Transverse colon (tissue), 4 donors: Measurements from ENCODE around the gene MED17. TPM values are rescaled to one million over a fixed set of nuclear protein-coding genes. Genes with fewer than 3 reads are reported as not detected.
A peak's percentile ranks its signal among the peaks of the same experiment; 100 is the strongest.

Experiments used
- DNase-seq: peaks from one replicate; pipeline ENCODE4 v3.0.0-alpha.2; 2019
- H3K27ac ChIP-seq, 4 donors: fragments of 200-600 bp; sonication (generic); 2 replicates each; pipeline ENCODE4 v1.5.1; 2016 to 2018; ENCODE audit warnings: inconsistent platforms in 4 of 4
- H3K27me3 ChIP-seq: fragments of 200-600 bp; sonication (generic); 2 replicates; pipeline ENCODE4 v1.5.1; 2017; ENCODE audit warnings: inconsistent platforms
- H3K36me3 ChIP-seq, 4 donors: fragments of 200-600 bp; sonication (generic); 2 replicates each; pipeline ENCODE4 v1.5.1; 2017 to 2019; ENCODE audit warnings: inconsistent platforms in 4 of 4
- H3K4me1 ChIP-seq, 4 donors: fragments of 200-600 bp; sonication (generic); 2 replicates each; pipeline ENCODE4 v1.5.1; 2017 to 2020; ENCODE audit warnings: inconsistent platforms in 4 of 4
- H3K4me3 ChIP-seq, 4 donors: fragments of 200-600 bp; sonication (generic); 1 replicate in 1 of 4; 2 replicates in 3 of 4; pipeline versions ENCODE4 v1.5.1 to v1.6.1; 2017 to 2019; ENCODE audit warnings: inconsistent platforms in 4 of 4
- H3K9me3 ChIP-seq, 2 donors: fragments of 200-600 bp; sonication (generic); 2 replicates each; pipeline ENCODE4 v1.5.1; 2017 to 2019; ENCODE audit warnings: inconsistent platforms in 2 of 2
- EP300 ChIP-seq: sonication (generic); formaldehyde crosslinking; IDR thresholded peaks from one replicate; pipeline ENCODE4 v1.6.1; 2017; ENCODE audit warnings: antibody characterized with exemption, low read depth
- POLR2A ChIP-seq: fragments of 450-650 bp; IDR thresholded peaks from one replicate; pipeline ENCODE4 v1.6.1; 2016; ENCODE audit warnings: antibody characterized with exemption, mild to moderate bottlenecking, moderate library complexity
- POLR2AphosphoS5 ChIP-seq, 3 donors: sonication (generic); formaldehyde crosslinking; IDR thresholded peaks; one replicate each; pipeline ENCODE4 v1.6.1; 2016; ENCODE audit warnings: antibody characterized with exemption in 3 of 3
- WGBS, 2 donors: methylation state at CpG; one replicate each; pipeline ENCODE4 v1.1.5; 2018; ENCODE audit warnings: low coverage in 1 of 2; 5-methylcytosine and 5-hydroxymethylcytosine counted together
- in situ Hi-C, 4 donors: fragments of 200-750 bp; cut with MboI; loops; one replicate each; pipeline versions ENCODE4 v1.15.0 to v1.15.1; 2017; ENCODE audit warnings: low sequenced_read_pairs in 3 of 4, low pct_ligation_motif_present in 1 of 4, low pct_unique_long_range_greater_than_20kb in 1 of 4
- intact Hi-C: fragments of 100-400 bp; cut with DNase I; formaldehyde crosslinking; loops from one replicate; pipeline ENCODE4 v1.15.1; 2023; ENCODE audit warnings: low total_unique reads
- total RNA-seq, 4 donors: library from RNA; depleted of rRNA; stranded (reverse); fragments of >200 nt; gene quantifications; one replicate each; pipeline ENCODE4 v1.1.0, GENCODE V29; 2016
- TF ChIP-seq, protein P1 (sequence below), 5 experiments: fragments of 200-600 bp in 3 of 5; fragments of 450-650 bp in 2 of 5; sonication (generic) in 3 of 5; IDR thresholded peaks; 1 replicate in 2 of 5; 2 replicates in 3 of 5; pipeline ENCODE4 v1.5.1; 2016 to 2017; ENCODE audit warnings: antibody characterized with exemption in 5 of 5, inconsistent platforms in 3 of 5, mild to moderate bottlenecking in 2 of 5, moderate library complexity in 1 of 5

MED17 gene
- total RNA-seq, 4 donors from 2014 or later, result 17.1 to 29.1 (median 25.1) TPM

DNA sequence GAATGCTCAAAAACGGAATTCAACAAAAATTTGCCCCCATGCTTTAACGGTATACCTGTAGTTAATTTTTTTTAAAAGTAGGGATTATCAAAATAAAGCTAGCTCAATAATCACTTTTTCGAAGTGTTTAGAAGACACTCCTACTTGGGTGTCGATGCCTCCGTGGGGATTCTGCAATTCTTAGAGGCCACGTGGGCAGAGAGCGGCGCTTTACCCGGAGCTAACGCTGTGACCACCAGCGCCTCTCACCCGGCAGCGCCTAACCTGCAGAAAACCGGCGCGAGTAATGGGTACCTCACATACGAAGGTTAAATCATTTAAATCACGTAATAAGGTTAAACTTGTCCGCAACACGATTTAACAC, 43.4 kb upstream of the MED17 start:
- Histone ChIP-seq H3K9me3 (no peaks in the 10 kb centered on the region), H3K4me1 (peaks cover 21 to 73% (median 45%) of the 10 kb centered on the region in 4 donors), H3K4me3 (peak overlapping the region; percentile 67 to 80 (median 69)), H3K36me3 (peaks cover 0 to 27% (median 8%) of the 10 kb centered on the region in 4 donors), H3K27me3 (no peaks in the 10 kb centered on the region), H3K27ac (peak overlapping the region; percentile 93 to 98 (median 94))
- in situ Hi-C loops (loop anchor here in 2 of 4 donors (25.0 kb wide), 1 partner anchor 747 kb away; the partner anchor contains the start of genes ANKRD49 (in 2 of the 2) and MRE11 (in 2 of the 2)), intact Hi-C loops (no loop called here)
- DNase-seq, result peak; percentile 64
- 0 to 1% methylated on average over 8 to 20 of the region's 20 CpGs for WGBS, 2 donors
- TF ChIP-seq EP300, result no peak
- TF ChIP-seq, protein P1, sequence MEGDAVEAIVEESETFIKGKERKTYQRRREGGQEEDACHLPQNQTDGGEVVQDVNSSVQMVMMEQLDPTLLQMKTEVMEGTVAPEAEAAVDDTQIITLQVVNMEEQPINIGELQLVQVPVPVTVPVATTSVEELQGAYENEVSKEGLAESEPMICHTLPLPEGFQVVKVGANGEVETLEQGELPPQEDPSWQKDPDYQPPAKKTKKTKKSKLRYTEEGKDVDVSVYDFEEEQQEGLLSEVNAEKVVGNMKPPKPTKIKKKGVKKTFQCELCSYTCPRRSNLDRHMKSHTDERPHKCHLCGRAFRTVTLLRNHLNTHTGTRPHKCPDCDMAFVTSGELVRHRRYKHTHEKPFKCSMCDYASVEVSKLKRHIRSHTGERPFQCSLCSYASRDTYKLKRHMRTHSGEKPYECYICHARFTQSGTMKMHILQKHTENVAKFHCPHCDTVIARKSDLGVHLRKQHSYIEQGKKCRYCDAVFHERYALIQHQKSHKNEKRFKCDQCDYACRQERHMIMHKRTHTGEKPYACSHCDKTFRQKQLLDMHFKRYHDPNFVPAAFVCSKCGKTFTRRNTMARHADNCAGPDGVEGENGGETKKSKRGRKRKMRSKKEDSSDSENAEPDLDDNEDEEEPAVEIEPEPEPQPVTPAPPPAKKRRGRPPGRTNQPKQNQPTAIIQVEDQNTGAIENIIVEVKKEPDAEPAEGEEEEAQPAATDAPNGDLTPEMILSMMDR (IDR thresholded peaks at IDR 0.05), result no peak
- TF ChIP-seq POLR2A, result no peak
- TF ChIP-seq POLR2AphosphoS5 (IDR thresholded peaks at IDR 0.05), result no peak

DNA sequence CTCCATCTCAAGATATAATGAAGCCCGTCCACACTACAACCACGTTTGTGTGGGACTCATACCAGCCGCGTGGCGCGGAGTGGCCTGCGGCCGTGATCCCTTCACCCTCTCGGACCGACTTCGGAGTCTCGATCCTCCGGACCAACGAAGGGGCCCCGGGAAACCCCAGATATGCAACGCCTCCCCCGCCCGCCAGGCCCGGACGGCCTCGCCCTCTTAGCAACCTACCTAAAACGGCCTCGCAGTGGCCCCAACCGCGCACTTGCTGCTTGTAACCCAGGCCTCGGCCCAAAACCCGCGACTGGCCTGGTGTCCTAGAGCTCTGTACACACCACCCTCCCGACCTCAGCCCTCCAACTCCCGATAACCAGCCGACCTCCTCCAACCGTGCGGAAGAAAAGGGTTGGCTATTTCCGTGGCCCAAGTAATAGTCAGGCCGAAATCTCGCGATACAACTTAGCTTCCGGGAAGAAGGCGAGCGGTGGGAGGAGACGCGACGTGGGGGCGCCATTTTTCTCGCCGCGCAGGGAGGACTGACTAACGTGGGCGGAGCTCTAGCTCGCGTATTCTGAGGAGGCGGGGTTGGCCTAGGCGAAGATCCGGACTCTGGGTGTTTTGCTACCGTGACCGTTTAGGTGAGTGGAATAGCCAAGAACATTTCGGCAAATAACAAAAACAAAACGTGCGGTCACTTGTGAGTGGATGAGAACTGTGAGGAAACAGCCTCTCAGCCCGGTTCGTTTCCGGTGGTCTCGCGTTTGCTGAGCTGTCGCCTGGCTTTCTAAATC, 42.8 kb upstream of the MED17 start, which contains the start of the genes C11orf54 and TAF1D:
C11orf54 (plus strand) TSS at position 579 of the 788 bp plus-strand sequence. CDS start 5,722 bp downstream, outside the sequence.
TAF1D (minus strand) TSS at position 402 of the 788 bp plus-strand sequence. CDS start 2,191 bp downstream, outside the sequence.
- intact Hi-C loops, result no loop called here
- H3K9me3 ChIP-seq, result no peaks in the 10 kb centered on the region
- no peaks in the 10 kb centered on the region for H3K27me3 ChIP-seq
- peak within 1 kb of the TSS; percentile 67 to 80 (median 69) for H3K4me3 ChIP-seq
- H3K4me1 ChIP-seq, result peaks cover 21 to 76% (median 47%) of the 10 kb centered on the region in 4 donors
- H3K27ac ChIP-seq, result peak within 1 kb of the TSS; percentile 93 to 98 (median 94)
- WGBS, 2 donors, result 0% methylated on average over 1 to 60 of the region's 65 CpGs
- peaks cover 0 to 21% (median 5%) of the 10 kb centered on the region in 4 donors for H3K36me3 ChIP-seq
- peak; percentile 97 to 99 (median 99) for TF ChIP-seq POLR2AphosphoS5 (IDR thresholded peaks at IDR 0.05)
- no peak for TF ChIP-seq EP300
- TF ChIP-seq POLR2A, result peak; percentile 97
- TF ChIP-seq, protein P1 (IDR thresholded peaks at IDR 0.05), result peak in 3 of 5 experiments; percentile 15 to 60 (median 55)
- DNase-seq, result peak; percentile 98
- in situ Hi-C loops, result loop anchor here in 2 of 4 donors (25.0 kb wide), 1 partner anchor 746 kb away; the partner anchor contains the start of genes ANKRD49 (in 2 of the 2) and MRE11 (in 2 of the 2)

DNA sequence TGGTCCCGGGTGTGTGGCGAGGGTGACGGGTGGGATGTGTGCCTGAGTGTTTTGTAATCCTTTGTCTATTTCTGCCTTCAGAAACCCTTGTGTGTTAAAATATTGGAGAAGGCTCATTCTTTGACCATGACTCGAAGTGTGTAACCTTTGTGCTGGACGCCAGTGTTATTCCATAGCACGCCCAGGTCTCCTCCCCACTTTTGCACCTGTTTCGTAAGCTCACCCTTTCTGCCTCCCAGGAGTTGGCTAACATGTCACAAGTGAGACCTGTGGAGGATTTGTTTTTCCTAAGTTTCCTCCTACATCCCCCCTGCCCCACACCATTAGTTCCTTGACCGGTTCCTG, 42.2 kb upstream of the MED17 start:
- TF ChIP-seq POLR2A (no peak), POLR2AphosphoS5 (IDR thresholded peaks at IDR 0.05) (peak in 2 of 3 donors; percentile 41 to 42), EP300 (no peak)
- peak; percentile 72 for DNase-seq
- Histone ChIP-seq H3K36me3 (peaks cover 0 to 16% (median 3%) of the 10 kb centered on the region in 4 donors), H3K9me3 (no peaks in the 10 kb centered on the region), H3K4me1 (peaks cover 21 to 76% (median 49%) of the 10 kb centered on the region in 4 donors), H3K4me3 (peak overlapping the region; percentile 16 to 80 (median 69)), H3K27me3 (no peaks in the 10 kb centered on the region), H3K27ac (peak overlapping the region; percentile 93 to 98 (median 94))
- in situ Hi-C loops, result loop anchor here in 2 of 4 donors (25.0 kb wide), 1 partner anchor 745 kb away; the partner anchor contains the start of genes ANKRD49 (in 2 of the 2) and MRE11 (in 2 of the 2)
- 0 to 2% methylated on average over 7 to 8 of the region's 8 CpGs for WGBS, 2 donors
- intact Hi-C loops, result no loop called here

DNA sequence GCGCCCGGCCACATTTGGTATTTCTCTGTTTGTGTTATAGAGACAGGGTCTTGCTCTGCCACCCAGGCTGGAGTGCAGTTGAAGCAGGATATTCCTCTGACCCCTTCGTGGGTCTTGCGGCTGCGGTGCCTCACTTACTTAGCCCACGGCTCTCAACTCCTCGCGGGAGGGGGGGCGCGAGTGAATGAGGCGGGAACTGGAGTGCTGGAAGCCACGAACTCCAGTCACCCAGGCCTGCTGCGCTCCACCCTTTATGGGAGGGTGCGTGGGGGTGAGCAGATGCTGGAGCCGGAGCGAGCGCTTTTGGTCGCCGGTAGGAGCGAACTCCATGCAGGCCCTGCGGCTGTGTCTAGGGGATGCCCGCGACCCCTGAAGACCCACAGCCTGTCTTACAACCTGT, 40.8 kb upstream of the MED17 start:
- H3K9me3 ChIP-seq, result no peaks in the 10 kb centered on the region
- peak overlapping the region in 3 of 4 donors; percentile 93 to 98 (median 95) for H3K27ac ChIP-seq
- TF ChIP-seq POLR2A (no peak), POLR2AphosphoS5 (IDR thresholded peaks at IDR 0.05) (no peak), EP300 (no peak)
- TF ChIP-seq, protein P1 (IDR thresholded peaks at IDR 0.05), result no peak
- no peak overlapping the region for H3K4me3 ChIP-seq
- no peaks in the 10 kb centered on the region for H3K27me3 ChIP-seq
- in situ Hi-C loops (loop anchor here in 2 of 4 donors (25.0 kb wide), 1 partner anchor 744 kb away; the partner anchor contains the start of genes ANKRD49 (in 2 of the 2) and MRE11 (in 2 of the 2)), intact Hi-C loops (no loop called here)
- peaks cover 0 to 4% (median 2%) of the 10 kb centered on the region in 4 donors for H3K36me3 ChIP-seq
- DNase-seq, result peak; percentile 14
- H3K4me1 ChIP-seq, result peaks cover 14 to 65% (median 46%) of the 10 kb centered on the region in 4 donors
- 78% methylated on average over 23 of the region's 23 CpGs; no CpG with 5 or more reads in 1 of the 2 donors for WGBS, 2 donors
